ENCODE results near the gene H2BK1.

- TF ChIP-seq POLR2A (IDR thresholded peaks at IDR 0.05): no peak
- TF ChIP-seq CTCF (IDR thresholded peaks at IDR 0.05): no peak
Measured at GRCh38 chr7:151181011-151181431, 29.3 kb downstream of the H2BK1 start.

Data from right lobe of liver (tissue), 4 donors.